Peyer's patch (tissue), 4 donors: ENCODE measurements around the gene ARMC10. TPM values are rescaled to one million over a fixed set of nuclear protein-coding genes. Genes with fewer than 3 reads are reported as not detected.
A peak's percentile ranks its signal among the peaks of the same experiment; 100 is the strongest.
"Not testable (repeated sequence)": the region's sequence is repeated elsewhere in the genome, so short reads cannot be mapped to it uniquely, and the experiment has no call there.

Experiments
- DNase-seq, 3 donors: peaks; one replicate each; pipeline ENCODE4 v3.0.0-alpha.2; 2017 to 2019
- H3K27ac ChIP-seq, 4 donors: fragments of 200-600 bp; sonication (generic); one replicate each; pipeline ENCODE4 v1.5.1; 2016 to 2019
- H3K27me3 ChIP-seq, 2 donors: fragments of 200-600 bp; sonication (generic); one replicate each; pipeline ENCODE4 v1.5.1; 2019
- H3K36me3 ChIP-seq, 3 donors: fragments of 200-600 bp; sonication (generic); one replicate each; pipeline ENCODE4 v1.5.1; 2016 to 2019
- H3K4me1 ChIP-seq, 4 donors: fragments of 200-600 bp; sonication (generic); one replicate each; pipeline ENCODE4 v1.5.1; 2016 to 2019
- H3K4me3 ChIP-seq, 4 donors: fragments of 200-600 bp; sonication (generic); 1 replicate in 3 of 4; 2 replicates in 1 of 4; pipeline ENCODE4 v1.5.1; 2016 to 2019; ENCODE audit warnings: mild to moderate bottlenecking in 1 of 4
- H3K9me3 ChIP-seq, 4 donors: fragments of 200-600 bp; sonication (generic); one replicate each; pipeline ENCODE4 v1.5.1; 2016 to 2019; ENCODE audit warnings: mild to moderate bottlenecking in 1 of 4
- POLR2A ChIP-seq, 2 donors: fragments of 450-650 bp; IDR thresholded peaks; one replicate each; pipeline ENCODE4 v1.5.1; 2017; ENCODE audit warnings: antibody characterized with exemption in 2 of 2, mild to moderate bottlenecking in 2 of 2, moderate library complexity in 2 of 2
- total RNA-seq, 4 donors: library from RNA; depleted of rRNA; stranded (reverse); fragments of >200 nt; gene quantifications; one replicate each; pipeline ENCODE4 v1.1.0, GENCODE V29; 2016
- TF ChIP-seq, protein P1 (sequence below), 6 experiments: fragments of 450-650 bp in 4 of 6; fragments of 200-600 bp in 2 of 6; sonication (generic) in 1 of 6; IDR thresholded peaks; one replicate each; pipeline ENCODE4 v1.5.1; 2017 to 2019; ENCODE audit warnings: antibody characterized with exemption in 6 of 6, mild to moderate bottlenecking in 3 of 6, moderate library complexity in 1 of 6

The ARMC10 gene
- total RNA-seq, 4 donors from 2014 or later = 16.5 to 24.8 (median 18.4) TPM

DNA sequence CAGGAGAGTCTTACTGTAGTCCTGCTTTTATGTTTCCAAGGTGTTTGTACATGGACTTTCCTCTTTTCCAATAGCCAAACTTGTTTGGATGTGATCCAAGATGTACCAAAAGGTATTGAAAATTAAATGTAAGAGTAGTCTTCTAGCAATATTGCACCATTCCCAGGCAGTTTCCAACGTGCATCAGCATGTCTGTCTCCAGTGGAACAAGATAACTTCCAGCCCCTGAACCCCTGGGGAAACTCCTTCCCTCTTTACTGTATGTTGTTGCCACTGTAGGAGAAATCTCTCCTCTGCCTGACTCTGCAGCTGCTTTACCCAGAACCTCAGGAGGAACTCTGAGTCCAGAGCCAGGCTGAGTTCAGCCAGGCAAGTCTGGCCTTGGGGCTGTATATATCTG is 18.5 kb downstream of the ARMC10 start:
- no peak for TF ChIP-seq POLR2A (IDR thresholded peaks at IDR 0.05)
- TF ChIP-seq, protein P1, sequence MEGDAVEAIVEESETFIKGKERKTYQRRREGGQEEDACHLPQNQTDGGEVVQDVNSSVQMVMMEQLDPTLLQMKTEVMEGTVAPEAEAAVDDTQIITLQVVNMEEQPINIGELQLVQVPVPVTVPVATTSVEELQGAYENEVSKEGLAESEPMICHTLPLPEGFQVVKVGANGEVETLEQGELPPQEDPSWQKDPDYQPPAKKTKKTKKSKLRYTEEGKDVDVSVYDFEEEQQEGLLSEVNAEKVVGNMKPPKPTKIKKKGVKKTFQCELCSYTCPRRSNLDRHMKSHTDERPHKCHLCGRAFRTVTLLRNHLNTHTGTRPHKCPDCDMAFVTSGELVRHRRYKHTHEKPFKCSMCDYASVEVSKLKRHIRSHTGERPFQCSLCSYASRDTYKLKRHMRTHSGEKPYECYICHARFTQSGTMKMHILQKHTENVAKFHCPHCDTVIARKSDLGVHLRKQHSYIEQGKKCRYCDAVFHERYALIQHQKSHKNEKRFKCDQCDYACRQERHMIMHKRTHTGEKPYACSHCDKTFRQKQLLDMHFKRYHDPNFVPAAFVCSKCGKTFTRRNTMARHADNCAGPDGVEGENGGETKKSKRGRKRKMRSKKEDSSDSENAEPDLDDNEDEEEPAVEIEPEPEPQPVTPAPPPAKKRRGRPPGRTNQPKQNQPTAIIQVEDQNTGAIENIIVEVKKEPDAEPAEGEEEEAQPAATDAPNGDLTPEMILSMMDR (IDR thresholded peaks at IDR 0.05) = no peak
- H3K27me3 ChIP-seq = no peaks in the 10 kb centered on the region
- no peak overlapping the region for H3K27ac ChIP-seq
- H3K4me1 ChIP-seq = no peaks in the 10 kb centered on the region
- H3K4me3 ChIP-seq = no peak overlapping the region
- peaks cover 0 to 30% (median 0%) of the 10 kb centered on the region in 3 donors for H3K36me3 ChIP-seq
- no peaks in the 10 kb centered on the region for H3K9me3 ChIP-seq
- DNase-seq = no peak

DNA sequence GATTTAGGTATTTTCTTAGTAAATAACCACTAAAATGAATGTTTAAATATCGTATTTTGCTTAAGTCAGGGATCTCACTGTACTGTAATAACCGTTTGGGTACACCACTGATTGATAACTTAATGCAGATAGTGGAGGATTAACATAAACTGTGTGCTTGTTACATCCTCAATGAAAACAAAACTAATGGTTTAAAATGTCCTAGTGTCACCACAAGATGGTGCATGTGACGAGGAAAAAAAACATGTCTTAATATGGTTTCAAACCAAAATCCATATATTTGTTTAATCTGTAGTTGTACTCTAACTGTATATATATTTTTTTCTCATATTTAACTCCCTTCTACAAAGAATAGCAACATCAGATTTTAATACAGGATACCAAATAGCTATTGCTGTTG is 19.2 kb downstream of the ARMC10 start:
- TF ChIP-seq, protein P1 (IDR thresholded peaks at IDR 0.05) = peak in 3 of 6 experiments; percentile 34 to 46 (median 35)
- no peak for TF ChIP-seq POLR2A (IDR thresholded peaks at IDR 0.05)
- Histone ChIP-seq H3K36me3 (peaks cover 0 to 28% (median 0%) of the 10 kb centered on the region in 3 donors), H3K4me3 (no peak overlapping the region)

DNA sequence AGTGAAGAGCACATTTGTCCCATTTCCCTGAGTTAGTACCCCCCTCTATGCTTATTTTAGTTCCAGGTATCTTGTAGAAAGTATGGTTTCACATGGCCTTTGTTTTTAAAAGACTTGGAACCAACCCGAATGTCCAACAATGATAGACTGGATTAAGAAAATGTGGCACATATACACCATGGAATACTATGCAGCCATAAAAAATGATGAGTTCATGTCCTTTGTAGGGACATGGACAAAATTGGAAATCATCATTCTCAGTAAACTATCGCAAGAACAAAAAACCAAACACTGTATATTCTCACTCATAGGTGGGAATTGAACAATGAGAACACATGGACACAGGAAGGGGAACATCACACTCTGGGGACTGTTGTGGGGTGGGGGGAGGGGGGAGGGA is 20.6 kb downstream of the ARMC10 start:
- H3K36me3 ChIP-seq = peaks cover 0 to 32% (median 0%) of the 10 kb centered on the region in 3 donors
- not testable (repeated sequence) for H3K27ac ChIP-seq, H3K4me1 ChIP-seq, H3K9me3 ChIP-seq, DNase-seq, H3K4me3 ChIP-seq, H3K27me3 ChIP-seq

More for the DNA sequence above, 19.2 kb downstream of the ARMC10 start:
- Histone ChIP-seq H3K27me3 (no peaks in the 10 kb centered on the region), H3K9me3 (no peaks in the 10 kb centered on the region), H3K4me1 (no peaks in the 10 kb centered on the region), H3K27ac (no peak overlapping the region)
- DNase-seq = no peak

DNA sequence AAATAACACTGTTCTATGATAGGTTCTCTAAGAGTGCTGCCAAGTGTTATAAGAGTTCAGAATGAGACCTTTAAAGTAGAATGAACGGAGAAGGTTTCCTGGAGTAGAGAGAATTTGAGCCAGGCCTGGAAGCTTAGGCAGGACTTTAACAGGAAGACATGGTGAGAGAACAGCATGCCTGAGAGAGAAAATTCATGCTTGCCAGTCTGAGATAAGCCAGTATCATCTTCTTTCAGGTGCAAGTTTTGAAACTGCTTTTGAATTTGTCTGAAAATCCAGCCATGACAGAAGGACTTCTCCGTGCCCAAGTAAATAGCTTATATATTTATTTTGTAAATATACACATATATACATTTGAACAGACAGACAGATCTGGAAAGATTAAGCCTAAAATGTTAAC is 22.1 kb downstream of the ARMC10 start:
- no peak overlapping the region for H3K27ac ChIP-seq
- peaks cover 0 to 42% (median 3%) of the 10 kb centered on the region in 3 donors for H3K36me3 ChIP-seq
- TF ChIP-seq, protein P1 (IDR thresholded peaks at IDR 0.05) = no peak
- TF ChIP-seq POLR2A (IDR thresholded peaks at IDR 0.05) = no peak
- no peaks in the 10 kb centered on the region for H3K27me3 ChIP-seq
- H3K4me3 ChIP-seq = no peak overlapping the region
- H3K4me1 ChIP-seq = no peaks in the 10 kb centered on the region
- H3K9me3 ChIP-seq = no peaks in the 10 kb centered on the region
- no peak for DNase-seq

DNA sequence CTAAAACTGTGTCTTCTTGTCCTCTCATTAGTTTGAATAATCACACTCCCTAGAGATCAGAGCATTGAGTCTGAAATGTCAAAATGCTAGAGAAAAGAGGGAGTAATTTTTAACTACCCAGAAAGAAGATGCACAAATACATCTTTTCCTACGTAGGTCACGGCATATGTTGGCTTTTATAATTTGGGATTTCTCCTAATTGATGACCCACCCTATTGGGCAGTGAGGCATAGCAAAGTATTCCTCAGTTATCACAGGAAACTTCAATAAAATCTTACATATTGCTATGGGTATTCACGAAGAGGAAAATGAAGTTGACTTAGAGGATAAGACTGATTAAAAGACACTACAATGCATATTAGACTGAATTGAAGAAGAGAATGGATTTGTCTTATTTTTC is 25.4 kb downstream of the ARMC10 start:
- no peaks in the 10 kb centered on the region for H3K4me1 ChIP-seq
- no peak overlapping the region for H3K27ac ChIP-seq
- no peak for DNase-seq
- peaks cover 0 to 47% (median 3%) of the 10 kb centered on the region in 3 donors for H3K36me3 ChIP-seq
- H3K9me3 ChIP-seq = no peaks in the 10 kb centered on the region
- H3K27me3 ChIP-seq = no peaks in the 10 kb centered on the region
- TF ChIP-seq, protein P1 (IDR thresholded peaks at IDR 0.05) = no peak
- TF ChIP-seq POLR2A (IDR thresholded peaks at IDR 0.05) = no peak
- no peak overlapping the region for H3K4me3 ChIP-seq

DNA sequence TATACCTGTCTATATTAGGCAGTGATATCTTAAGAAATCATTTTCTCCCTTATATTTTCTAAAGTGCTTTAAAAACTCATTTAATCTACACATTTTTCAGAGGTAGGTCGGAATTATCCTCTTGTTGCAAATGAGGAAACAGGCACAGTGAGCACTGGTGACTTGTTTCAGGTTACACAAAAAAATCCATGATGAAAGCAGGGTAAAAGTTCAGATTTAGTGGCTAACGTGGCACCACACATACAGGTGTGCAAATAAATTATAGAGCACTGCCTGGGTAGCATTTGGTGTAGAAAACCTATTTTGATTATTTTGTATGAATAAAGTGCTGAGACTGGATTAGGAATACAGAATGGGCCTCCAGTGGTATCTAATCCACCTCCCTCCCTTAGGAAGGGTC is 26.6 kb downstream of the ARMC10 start:
- Histone ChIP-seq H3K27me3 (no peaks in the 10 kb centered on the region), H3K27ac (no peak overlapping the region), H3K36me3 (peaks cover 0 to 51% (median 3%) of the 10 kb centered on the region in 3 donors), H3K4me3 (no peak overlapping the region), H3K4me1 (no peaks in the 10 kb centered on the region), H3K9me3 (no peaks in the 10 kb centered on the region)
- no peak for DNase-seq
- TF ChIP-seq, protein P1 (IDR thresholded peaks at IDR 0.05) = no peak
- TF ChIP-seq POLR2A (IDR thresholded peaks at IDR 0.05) = no peak
